HG03159 (cell line): ENCODE data around the gene ATN1.
"Not testable (repeated sequence)": the region's sequence is repeated elsewhere in the genome, so short reads cannot be mapped to it uniquely, and the experiment has no call there.

Experiments
- ATAC-seq: cut with Tn5 transposase; IDR thresholded peaks from one replicate; pipeline ENCODE4 v1.9.1; 2021; ENCODE audit warnings: mild to moderate bottlenecking, moderate library complexity; ENCODE audit not compliant: unreplicated experiment

Gene ATN1

GRCh38 chr12:6904280-6905276 is 23.2 kb upstream of the ATN1 start, which contains the start of gene LRRC23:
TSS of gene LRRC23 (plus strand) at chr12:6904822. CDS start at chr12:6905634, 812 bp downstream.
- ATAC-seq, result peak; percentile 95

- ATAC-seq, result no peak
These were observed 22.2 kb upstream of the ATN1 start for GRCh38 chr12:6905414-6906040.

- not testable (repeated sequence) for ATAC-seq
These were observed 19.6 kb upstream of the ATN1 start for GRCh38 chr12:6908141-6908540.

GRCh38 chr12:6909421-6910145 is 18.2 kb upstream of the ATN1 start:
- ATAC-seq, result no peak

- ATAC-seq, result no peak
These were observed 15.4 kb upstream of the ATN1 start for GRCh38 chr12:6912164-6912935.

- ATAC-seq, result peak; percentile 63
These were observed 13.4 kb upstream of the ATN1 start, which contains the start of gene ENO2 for GRCh38 chr12:6914246-6914946. TSS of gene ENO2 (plus strand) at chr12:6914580. CDS start at chr12:6915833, 1,253 bp downstream.

GRCh38 chr12:6914947-6915788 is 12.6 kb upstream of the ATN1 start:
- ATAC-seq, result no peak

GRCh38 chr12:6915789-6916285 is 11.9 kb upstream of the ATN1 start:
- no peak for ATAC-seq

GRCh38 chr12:6916426-6917200 is 11.1 kb upstream of the ATN1 start:
- ATAC-seq, result no peak

GRCh38 chr12:6917491-6918231 is 10.1 kb upstream of the ATN1 start:
- ATAC-seq, result no peak

GRCh38 chr12:6919588-6919987 is 8.2 kb upstream of the ATN1 start:
- no peak for ATAC-seq

- no peak for ATAC-seq
These were observed 6.2 kb upstream of the ATN1 start for GRCh38 chr12:6921539-6921938.

- ATAC-seq, result no peak
These were observed 5.5 kb upstream of the ATN1 start for GRCh38 chr12:6921996-6922946.

GRCh38 chr12:6923003-6923732 is 4.6 kb upstream of the ATN1 start:
- ATAC-seq, result no peak

- no peak for ATAC-seq
These were observed 3.9 kb upstream of the ATN1 start for GRCh38 chr12:6923851-6924250.

- no peak for ATAC-seq
These were observed 2.6 kb upstream of the ATN1 start for GRCh38 chr12:6925239-6925539.
